Forelimb muscle (tissue), 1 donor: Measurements from ENCODE around the gene UBE2O. TPM values are rescaled to one million over a fixed set of nuclear protein-coding genes. Genes with fewer than 3 reads are reported as not detected.

Experiments
- DNase-seq: peaks from one replicate; pipeline ENCODE4 v3.0.0-alpha.2; 2013; ENCODE audit warnings: low read depth
- polyA plus RNA-seq: library from polyadenylated mRNA; unstranded; fragments of 120-200 nt; gene quantifications from one replicate; pipeline ENCODE4 v1.2.1, GENCODE V29; 2013; ENCODE audit not compliant: insufficient read length

Gene UBE2O
- 14.1 TPM for polyA plus RNA-seq

GRCh38 chr17:76452660-76453430 is at the start of gene UBE2O:
TSS of gene UBE2O (minus strand) at chr17:76453152. CDS start at chr17:76453141, 11 bp downstream.
- peak; percentile 40 for DNase-seq

GRCh38 chr17:76501827-76502307 is 48.9 kb upstream of the UBE2O start:
- no peak for DNase-seq

- no peak for DNase-seq
These were observed 48.3 kb upstream of the UBE2O start, which contains the start of gene RHBDF2 for GRCh38 chr17:76501018-76501826. TSS of gene RHBDF2 (minus strand) at chr17:76501423. CDS start at chr17:76481524, 19,899 bp downstream.

GRCh38 chr17:76500747-76501017 is 47.7 kb upstream of the UBE2O start:
- DNase-seq: no peak

- DNase-seq: no peak
These were observed 47.3 kb upstream of the UBE2O start for GRCh38 chr17:76500074-76500746.

- DNase-seq: no peak
These were observed 46.3 kb upstream of the UBE2O start for GRCh38 chr17:76499267-76499667.

GRCh38 chr17:76498876-76499251 is 45.9 kb upstream of the UBE2O start:
- DNase-seq: no peak

- no peak for DNase-seq
These were observed 45.3 kb upstream of the UBE2O start for GRCh38 chr17:76497979-76498875.

- no peak for DNase-seq
These were observed 44.7 kb upstream of the UBE2O start for GRCh38 chr17:76497699-76497978.

- no peak for DNase-seq
These were observed 43.5 kb upstream of the UBE2O start for GRCh38 chr17:76496464-76496863.

GRCh38 chr17:76495663-76496400 is 42.9 kb upstream of the UBE2O start:
- no peak for DNase-seq

- no peak for DNase-seq
These were observed 40.7 kb upstream of the UBE2O start for GRCh38 chr17:76493505-76494167.

- DNase-seq: no peak
These were observed 40.1 kb upstream of the UBE2O start for GRCh38 chr17:76492989-76493501.

GRCh38 chr17:76492123-76492988 is 39.4 kb upstream of the UBE2O start:
- no peak for DNase-seq

GRCh38 chr17:76491271-76492122 is 38.5 kb upstream of the UBE2O start:
- DNase-seq: no peak

- no peak for DNase-seq
These were observed 37.3 kb upstream of the UBE2O start for GRCh38 chr17:76490112-76490710.

GRCh38 chr17:76487451-76488192 is 34.7 kb upstream of the UBE2O start:
- DNase-seq: no peak
